GM21786 (cell line): Measurements from ENCODE around the gene UBB.
A peak's percentile ranks its signal among the peaks of the same experiment; 100 is the strongest.

Experiments used
- ATAC-seq: cut with Tn5 transposase; IDR thresholded peaks from one replicate; pipeline ENCODE4 v1.9.1; 2021; ENCODE audit not compliant: unreplicated experiment

The UBB gene

DNA sequence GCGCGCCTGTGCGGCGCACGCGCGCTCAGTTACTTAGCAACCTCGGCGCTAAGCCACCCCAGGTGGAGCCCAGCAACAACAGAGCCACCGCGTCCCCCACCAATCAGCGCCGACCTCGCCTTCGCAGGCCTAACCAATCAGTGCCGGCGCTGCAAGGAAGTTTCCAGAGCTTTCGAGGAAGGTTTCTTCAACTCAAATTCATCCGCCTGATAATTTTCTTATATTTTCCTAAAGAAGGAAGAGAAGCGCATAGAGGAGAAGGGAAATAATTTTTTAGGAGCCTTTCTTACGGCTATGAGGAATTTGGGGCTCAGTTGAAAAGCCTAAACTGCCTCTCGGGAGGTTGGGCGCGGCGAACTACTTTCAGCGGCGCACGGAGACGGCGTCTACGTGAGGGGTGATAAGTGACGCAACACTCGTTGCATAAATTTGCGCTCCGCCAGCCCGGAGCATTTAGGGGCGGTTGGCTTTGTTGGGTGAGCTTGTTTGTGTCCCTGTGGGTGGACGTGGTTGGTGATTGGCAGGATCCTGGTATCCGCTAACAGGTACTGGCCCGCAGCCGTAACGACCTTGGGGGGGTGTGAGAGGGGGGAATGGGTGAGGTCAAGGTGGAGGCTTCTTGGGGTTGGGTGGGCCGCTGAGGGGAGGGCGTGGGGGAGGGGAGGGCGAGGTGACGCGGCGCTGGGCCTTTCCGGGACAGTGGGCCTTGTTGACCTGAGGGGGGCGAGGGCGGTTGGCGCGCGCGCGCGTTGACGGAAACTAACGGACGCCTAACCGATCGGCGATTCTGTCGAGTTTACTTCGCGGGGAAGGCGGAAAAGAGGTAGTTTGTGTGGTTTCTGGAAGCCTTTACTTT lies at the start of gene UBB:
TSS of gene UBB (plus strand) at position 452 of the 856 bp plus-strand sequence. CDS start 817 bp downstream, outside the sequence.
- peak; percentile 88 for ATAC-seq

DNA sequence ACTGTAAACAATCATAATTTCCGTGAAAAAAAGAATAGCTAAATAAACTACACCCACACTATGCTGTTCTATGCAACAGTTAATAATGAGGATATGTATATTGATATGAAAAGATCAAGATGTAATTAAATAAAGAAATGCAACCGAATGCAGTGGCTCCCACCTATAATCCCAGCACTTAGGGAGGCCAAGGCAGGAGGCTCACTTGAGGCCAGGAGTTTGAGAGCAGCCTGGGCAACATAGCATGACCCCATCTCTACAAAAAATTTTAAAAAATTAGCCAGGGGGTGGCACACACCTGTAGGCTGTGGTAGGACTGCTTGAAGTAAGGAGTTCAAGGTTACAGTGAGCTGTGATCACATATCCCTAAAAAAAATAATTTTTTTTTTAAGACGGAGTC lies 42.5 kb upstream of the UBB start:
- ATAC-seq: no peak

DNA sequence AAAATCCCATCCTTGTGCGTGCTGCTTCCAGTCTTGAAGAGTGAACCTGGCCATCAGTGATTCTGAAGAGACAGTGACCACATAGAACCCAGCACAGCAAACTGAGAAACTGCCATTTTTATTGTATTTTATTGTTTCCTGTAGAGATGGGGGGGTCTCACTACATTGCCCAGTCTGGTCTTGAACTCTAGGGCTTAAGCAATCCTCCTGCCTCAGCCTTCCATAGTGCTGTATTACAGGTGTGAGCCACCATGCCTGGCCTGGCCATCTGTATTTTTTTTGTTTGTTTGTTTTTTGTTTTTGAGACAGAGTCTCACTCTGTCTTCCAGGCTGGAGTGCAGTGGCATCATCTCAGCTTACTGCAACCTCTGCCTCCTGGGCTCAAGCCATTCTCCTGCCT lies 41.5 kb upstream of the UBB start:
- ATAC-seq: no peak

DNA sequence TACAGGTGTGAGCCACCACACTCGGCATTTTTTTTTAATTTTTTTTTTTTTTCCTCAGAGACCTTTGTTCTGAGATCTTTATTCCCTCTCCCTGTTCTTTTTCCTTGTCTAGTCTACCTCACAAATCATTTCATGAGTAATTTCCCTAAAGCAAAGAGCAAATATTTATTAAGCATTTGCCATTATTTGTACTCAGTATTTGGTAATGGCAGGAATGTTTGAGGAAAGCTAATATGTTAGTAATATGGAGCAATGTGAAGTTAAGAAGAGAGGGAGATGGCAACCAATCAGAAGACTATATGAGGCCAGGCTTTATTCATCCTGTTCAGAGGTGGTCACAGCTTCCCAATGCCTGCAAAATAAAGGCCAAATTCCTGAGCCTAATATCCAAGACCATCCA lies 40.9 kb upstream of the UBB start:
- no peak for ATAC-seq

DNA sequence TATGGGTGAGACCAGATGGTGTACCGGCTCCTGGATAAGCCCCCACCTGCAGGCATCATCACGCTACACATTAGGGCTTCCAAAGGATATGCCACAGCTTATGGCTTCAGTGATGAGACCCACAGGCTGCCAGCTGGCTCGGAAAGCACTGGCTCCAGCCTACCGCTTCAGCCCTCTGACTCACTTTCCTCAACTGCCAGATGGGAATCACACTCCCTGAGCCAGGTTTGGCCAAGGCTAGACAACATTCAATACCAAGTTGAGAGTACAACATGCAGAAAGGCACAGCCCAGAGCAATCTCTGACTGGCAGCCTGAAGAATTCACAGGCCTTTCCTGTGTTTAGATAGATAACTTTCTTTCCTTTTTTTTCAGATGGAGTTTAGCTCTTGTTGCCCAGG lies 37.9 kb upstream of the UBB start:
- no peak for ATAC-seq

DNA sequence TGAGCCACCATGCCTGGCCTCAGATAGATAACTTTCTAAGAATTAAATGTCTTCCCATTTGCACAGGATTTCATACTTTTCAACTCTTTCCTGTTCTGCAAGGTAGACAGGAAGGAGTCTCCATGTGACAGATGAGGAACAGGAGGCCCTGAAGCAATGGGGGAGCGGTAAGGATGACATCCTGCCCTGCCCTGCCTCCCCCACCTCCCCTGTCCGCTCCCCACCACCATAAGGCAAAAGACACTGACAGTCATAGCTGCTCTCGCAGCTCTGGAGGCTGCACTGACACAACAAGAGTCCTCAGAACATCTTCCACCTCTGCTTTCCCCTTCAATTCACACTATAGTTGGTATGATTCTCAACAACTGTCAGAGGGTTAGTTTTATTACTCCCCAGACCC lies 37.3 kb upstream of the UBB start:
- ATAC-seq: no peak

DNA sequence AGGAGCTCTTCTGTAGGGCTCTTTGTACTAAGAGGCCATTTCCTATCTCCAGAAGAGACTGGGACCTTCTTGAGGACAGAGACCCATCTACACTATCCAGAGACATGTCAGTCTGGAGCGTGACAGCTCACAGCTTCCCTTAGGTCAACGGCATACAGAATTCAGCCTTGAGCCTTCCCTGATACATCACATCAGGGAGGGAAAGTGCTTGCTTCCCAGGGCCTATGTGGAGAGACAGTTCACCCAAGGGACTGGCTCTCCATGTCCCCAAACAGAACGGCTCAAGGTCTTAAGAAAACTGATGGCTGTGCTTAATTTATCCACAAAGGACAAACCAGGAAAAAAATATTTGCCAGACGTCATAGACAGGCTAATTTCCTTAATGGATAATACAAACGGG lies 35.3 kb upstream of the UBB start:
- ATAC-seq: no peak

DNA sequence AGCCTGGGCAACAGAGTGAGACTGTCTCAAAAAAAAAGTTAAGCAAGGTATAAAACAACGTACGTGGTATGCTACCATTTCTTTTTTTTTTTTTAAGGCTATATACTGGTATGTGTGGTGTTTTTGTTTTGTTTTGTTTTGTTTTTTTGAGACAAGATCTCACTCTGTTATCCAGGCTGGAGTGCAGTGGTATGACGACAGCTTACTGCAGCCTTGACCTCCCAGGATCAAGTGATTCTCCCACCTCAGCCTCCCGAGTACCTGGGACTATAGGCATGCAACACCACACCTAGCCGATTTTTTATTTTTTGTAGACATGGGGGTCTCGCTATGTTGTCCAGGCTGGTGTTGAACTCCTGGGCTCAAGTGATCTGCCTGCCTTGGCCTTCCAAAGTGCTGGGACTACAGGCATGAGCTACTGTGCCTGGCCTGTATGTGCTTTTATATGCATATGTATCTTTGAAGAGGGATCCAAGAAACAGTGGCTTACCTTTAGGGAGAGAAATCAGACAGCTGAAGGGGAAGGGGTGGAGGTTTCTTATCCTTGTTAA lies 34.1 kb upstream of the UBB start:
- ATAC-seq: no peak

DNA sequence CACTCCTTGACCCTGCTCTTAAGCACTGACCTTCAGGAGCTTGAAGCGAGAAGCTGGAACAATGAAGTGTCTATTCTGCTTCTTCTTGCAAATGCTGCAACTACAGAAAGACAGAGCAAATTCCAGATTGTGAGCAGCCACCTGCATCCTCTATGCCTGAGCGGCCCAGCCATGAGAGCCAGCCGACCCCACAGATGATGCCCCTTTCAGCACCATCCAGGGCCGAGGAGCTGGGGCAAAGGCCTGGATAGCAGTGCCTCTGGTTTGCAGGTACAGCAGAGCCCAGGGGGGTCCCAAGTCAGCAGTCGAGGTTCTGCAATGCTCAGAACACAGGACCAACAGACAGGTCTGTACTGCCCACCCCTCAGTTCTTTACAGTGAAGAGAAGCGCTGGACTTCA lies 32.3 kb upstream of the UBB start:
- ATAC-seq: no peak

DNA sequence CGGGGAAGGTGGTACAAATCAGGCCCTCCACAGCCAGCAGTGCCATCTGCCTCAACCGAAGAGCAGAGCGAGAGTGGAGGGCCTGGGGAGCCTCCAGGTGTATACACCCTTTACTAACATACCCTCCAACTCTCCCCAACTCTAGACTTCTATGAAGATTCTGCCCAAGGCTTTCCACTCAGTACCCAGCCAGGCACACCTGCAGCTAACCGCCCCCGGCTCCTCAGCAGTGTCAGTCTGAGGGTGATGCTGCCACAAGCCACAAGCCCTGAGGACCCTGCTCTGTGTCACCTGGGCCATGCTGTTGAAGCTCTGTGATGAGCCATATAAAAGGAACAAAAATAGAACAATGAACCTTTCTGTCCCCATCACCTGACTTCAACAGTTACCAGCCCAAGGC lies 31.5 kb upstream of the UBB start:
- no peak for ATAC-seq

DNA sequence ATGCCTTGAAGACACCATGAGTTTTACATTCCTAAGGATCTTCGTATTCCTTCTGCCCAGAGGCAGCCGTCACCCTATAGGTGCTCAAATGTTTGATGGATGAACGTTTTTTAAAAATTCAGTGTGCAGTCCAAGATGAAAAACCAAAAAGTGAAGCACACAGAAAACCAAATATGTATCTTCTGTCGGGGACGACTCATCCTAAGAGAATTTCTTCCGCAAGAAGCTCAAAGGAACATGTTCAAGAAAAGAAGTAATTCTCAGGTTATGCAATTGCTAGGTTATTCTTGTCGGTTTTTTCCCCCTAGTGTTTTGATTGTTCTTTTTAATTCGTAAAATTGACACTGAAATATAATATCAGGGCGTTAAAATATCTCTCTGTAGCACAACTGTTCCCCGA lies 29.1 kb upstream of the UBB start:
- ATAC-seq: no peak

DNA sequence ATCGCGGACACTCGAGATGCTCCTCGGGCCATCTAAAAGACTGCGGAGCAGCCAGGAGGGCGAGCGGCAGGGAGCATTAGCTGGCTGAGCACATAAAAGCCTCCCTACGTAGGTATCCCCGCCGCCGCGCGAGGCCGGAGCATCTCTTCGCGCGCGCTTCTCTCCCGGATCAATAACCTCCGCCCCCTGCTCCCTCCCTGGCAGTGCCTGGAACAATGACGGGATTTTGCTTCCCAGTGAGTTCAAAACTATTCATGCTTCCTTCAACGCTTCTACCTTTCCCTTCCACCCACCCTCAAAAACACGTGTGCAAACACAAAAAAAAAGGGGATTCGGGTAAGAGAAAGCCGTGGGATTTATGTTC lies 28.6 kb upstream of the UBB start:
- ATAC-seq: no peak

DNA sequence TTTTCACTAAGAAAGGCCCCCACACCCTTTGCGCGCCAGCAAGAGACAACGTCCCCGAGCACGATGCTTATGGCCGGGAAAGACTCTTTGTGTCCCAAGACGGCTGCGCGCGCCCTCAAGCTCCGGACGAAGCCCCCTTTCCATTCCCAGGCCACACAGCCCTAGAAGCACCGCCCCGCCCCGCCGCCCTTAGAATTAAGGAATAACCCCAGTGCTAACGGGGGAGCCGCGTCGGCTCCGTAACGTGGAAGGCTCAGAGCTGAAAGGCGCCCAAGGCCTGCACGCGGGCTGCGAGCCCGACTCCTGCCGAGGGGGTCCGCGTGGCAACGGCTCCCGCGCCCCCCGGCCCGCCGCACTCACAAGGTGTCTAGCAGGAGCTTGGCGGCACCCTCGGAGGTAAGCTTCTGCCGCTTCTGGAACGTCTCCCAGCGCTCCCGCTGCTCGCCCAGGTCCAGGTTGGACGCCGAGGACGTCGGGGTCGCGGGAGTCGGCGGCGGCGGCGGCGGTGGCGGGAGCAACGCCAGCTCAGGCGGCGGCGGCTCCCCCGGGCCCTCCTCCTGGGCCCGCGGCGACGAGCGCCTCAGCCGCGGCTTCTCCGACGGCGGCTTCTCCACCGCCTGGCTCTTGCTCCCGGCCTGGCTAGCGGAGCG lies 28.1 kb upstream of the UBB start:
- ATAC-seq: peak; percentile 51

DNA sequence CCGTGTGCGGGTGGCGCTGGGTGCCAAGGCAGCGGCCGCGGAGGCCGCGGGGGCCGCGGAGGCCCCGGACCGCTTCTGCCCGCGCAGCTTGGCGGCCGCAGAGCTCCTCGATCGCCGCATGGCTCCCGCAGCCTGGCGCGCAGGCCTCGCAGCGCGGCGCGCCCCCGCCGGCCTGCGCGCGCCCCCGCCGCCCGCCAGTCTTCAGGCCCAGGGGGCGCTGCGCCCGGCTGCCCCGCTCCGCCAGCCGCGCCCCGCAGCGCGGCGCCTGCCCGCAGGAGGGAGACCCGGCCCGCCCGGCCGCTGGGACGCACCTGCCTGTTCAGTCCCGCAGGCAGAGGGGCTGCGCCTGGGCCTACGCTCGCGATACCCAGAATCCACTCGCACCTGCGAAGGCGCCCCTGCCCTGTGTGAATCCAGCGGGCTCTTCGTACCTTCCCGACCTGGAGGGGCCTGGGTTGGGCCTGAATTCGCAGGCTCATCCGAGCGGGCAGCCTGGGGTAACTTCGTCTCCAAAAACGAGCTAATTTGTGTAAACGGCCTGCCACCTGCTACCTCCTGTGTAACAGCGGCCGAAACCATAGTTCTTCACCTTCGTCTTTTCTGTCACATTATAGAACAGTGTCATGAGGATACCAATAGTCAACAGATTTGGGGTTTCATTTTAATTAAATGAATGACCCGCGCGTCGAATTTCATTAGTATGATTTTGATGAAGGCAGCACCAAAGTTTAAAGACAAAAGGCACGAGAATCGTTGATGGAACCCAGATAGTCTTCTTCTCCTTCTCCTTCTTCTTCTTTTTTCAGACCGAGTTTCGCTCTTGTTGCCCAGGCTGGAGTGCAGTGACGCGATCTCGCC lies 27.3 kb upstream of the UBB start, which contains the start of gene CENPV:
TSS of gene CENPV (minus strand) at position 153 of the 858 bp plus-strand sequence. CDS start at position 120, 33 bp downstream.
- peak; percentile 65 for ATAC-seq

DNA sequence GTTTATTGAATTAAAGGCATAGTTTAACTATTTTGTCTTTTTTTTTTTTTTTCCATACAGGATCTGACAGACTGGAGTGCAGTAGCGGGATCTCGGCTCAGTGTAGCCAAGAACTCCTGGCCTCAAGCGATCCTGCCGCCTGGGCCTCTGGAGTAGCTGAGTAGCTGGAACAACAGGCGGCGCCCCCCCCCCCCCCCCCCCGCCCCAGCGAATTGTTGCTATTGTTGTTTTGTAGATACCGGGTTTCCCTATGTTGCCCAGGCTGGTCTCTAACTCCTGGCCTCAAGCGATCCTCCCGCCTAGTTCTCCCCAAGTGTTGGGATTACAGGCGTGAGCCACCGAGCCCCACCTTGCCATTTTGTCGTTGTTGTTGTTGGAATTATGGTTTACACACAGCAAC lies 26.3 kb upstream of the UBB start:
- ATAC-seq: no peak

DNA sequence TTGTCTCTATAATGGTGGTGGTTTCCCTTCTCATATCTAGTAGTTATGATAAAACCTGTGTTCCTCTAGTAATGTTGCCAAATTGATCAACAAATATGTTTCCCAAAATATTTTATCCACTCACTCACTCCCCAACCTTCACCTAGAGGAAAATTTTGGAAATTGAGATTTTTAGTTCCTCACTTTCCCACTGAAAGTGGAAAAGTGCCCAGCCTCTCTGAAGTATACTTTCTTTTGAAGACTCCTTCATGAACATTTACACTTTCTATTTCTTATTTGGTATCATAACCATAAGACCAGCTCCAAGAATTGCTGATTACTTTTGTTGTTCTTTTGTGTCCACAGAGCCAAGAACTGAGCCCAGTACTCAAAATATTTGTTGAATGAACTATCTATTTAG lies 22.5 kb upstream of the UBB start:
- ATAC-seq: no peak

DNA sequence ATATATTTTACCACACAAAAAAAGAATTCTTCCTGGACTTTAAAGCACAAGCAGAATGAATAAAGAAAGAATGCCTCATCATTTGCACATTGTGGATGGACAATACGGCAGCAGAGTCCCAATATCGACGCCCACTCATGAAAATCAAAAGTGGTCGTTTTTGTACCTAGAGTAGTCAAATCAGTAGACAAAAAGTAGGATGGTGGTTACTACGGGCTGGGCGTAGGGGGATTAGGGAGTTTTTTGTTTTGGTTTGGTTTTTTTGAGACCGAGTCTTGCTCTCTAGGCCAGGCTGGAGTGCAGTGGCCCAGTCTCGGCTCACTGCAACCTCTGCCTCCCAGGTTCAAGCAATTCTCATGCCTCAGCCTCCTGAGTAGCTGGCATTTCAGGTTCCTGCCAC lies 19.0 kb upstream of the UBB start:
- no peak for ATAC-seq

DNA sequence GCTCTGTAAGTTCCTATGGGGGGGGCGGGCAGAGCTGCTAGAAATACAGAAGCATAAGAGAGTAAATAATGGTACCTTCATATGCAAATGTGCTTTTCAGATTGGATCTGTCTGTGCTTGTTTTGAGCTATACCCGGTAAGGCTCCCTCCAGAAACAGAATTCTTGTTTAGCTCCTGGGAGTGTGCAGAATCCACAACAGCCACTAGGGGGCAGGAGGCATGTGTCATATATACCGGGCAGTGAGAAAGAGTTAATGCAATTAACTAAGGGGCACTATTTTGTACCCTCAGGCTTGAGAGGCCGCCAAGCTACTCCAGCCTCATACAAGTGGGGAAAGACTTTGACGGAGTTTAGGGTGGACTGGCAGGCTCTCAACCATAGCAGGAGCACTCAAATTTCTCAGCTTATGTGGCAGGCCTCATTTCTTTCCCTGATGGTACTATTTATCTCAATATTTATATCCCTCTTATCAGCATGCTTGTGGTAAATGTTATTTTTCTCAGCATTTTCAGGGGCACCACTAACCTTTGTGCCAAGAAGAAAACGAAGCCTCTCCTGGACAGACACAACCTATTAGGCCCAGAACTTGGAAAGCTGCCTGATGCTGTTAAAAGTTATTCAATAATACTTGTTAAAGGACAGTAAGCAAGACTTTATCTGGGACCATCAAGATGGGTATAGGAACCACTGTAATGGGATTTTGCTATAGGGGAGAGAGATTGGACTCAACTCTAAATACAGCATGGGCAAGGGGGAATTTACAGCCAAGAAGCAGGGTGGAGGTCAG lies 16.9 kb upstream of the UBB start:
- ATAC-seq: peak; percentile 83

DNA sequence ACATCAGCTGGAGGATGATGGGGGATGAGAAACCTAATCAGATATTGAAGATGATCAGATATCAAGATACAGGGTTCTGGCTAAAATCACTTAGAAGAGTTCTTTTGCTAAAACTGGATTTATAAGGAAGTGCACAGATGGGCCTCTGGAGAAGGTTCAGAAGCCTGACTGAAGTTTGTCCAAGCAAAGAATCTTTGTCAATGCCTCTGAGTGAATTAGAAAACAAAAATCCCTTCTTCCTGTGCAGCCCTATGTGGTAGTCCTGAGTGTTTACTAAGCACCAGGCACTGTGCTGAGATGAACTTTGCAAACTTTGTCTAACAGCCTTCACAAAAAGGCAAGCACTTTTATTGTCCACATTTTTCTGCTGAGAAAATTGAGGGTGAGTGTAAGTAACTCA lies 16.3 kb upstream of the UBB start:
- ATAC-seq: no peak

DNA sequence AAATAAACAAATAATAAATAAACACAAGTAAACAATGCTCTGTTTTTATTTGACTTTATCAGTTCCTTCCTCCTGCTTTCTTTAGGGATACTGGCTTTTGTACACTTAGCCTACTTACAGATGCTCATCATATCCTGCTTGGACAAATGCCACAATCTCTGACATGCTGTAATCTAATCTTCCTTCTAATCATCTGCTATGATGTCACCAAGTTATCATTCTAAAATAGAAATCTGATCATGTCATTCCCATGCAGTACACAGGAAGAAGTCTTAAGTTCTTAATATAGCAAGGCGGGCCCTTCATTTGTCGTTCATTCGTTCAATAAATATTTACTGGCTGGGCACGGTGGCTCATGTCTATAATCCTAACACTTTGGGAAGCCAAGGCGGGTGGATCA lies 9.1 kb upstream of the UBB start:
- no peak for ATAC-seq
